ENCODE results near the gene RNF175.

Gene RNF175

GRCh38 chr4:153748378-153748777 lies 11.4 kb downstream of the RNF175 start:
- DNase-seq (ENCODE audit: low read depth) = peak; percentile 35

GRCh38 chr4:153747406-153747955 lies 12.3 kb downstream of the RNF175 start:
- DNase-seq (ENCODE audit: low read depth) = no peak

GRCh38 chr4:153745651-153746050 lies 14.2 kb downstream of the RNF175 start:
- DNase-seq (ENCODE audit: low read depth) = no peak

- DNase-seq (ENCODE audit: low read depth) = no peak
These were observed 18.3 kb downstream of the RNF175 start for GRCh38 chr4:153741541-153741940.

- DNase-seq (ENCODE audit: low read depth) = no peak
These were observed 23.8 kb downstream of the RNF175 start for GRCh38 chr4:153735906-153736461.

GRCh38 chr4:153733751-153734448 lies 25.9 kb downstream of the RNF175 start:
- no peak for DNase-seq (ENCODE audit: low read depth)

- peak; percentile 61 for DNase-seq (ENCODE audit: low read depth)
These were observed 28.6 kb downstream of the RNF175 start for GRCh38 chr4:153731239-153731638.

- no peak for DNase-seq (ENCODE audit: low read depth)
These were observed 29.9 kb downstream of the RNF175 start for GRCh38 chr4:153729895-153730294.

GRCh38 chr4:153728660-153729059 lies 31.2 kb downstream of the RNF175 start:
- no peak for DNase-seq (ENCODE audit: low read depth)

GRCh38 chr4:153728151-153728550 lies 31.7 kb downstream of the RNF175 start:
- DNase-seq (ENCODE audit: low read depth) = no peak

- no peak for DNase-seq (ENCODE audit: low read depth)
These were observed 34.0 kb downstream of the RNF175 start for GRCh38 chr4:153725831-153726154.

- no peak for DNase-seq (ENCODE audit: low read depth)
These were observed 34.5 kb downstream of the RNF175 start for GRCh38 chr4:153725136-153725830.

- DNase-seq (ENCODE audit: low read depth) = no peak
These were observed 35.2 kb downstream of the RNF175 start for GRCh38 chr4:153724606-153725005.

GRCh38 chr4:153722036-153722435 lies 37.8 kb downstream of the RNF175 start:
- DNase-seq (ENCODE audit: low read depth) = no peak

- no peak for DNase-seq (ENCODE audit: low read depth)
These were observed 45.8 kb downstream of the RNF175 start for GRCh38 chr4:153713866-153714646.

- no peak for DNase-seq (ENCODE audit: low read depth)
These were observed 49.1 kb downstream of the RNF175 start for GRCh38 chr4:153710681-153711080.

- no peak for DNase-seq (ENCODE audit: low read depth)
These were observed 53.3 kb downstream of the RNF175 start for GRCh38 chr4:153706519-153706918.

- DNase-seq (ENCODE audit: low read depth) = no peak
These were observed 53.9 kb downstream of the RNF175 start for GRCh38 chr4:153705743-153706468.

- DNase-seq (ENCODE audit: low read depth) = no peak
These were observed 55.3 kb downstream of the RNF175 start for GRCh38 chr4:153704522-153704921.

- DNase-seq (ENCODE audit: low read depth) = no peak
These were observed 74.9 kb downstream of the RNF175 start for GRCh38 chr4:153684971-153685371.

GRCh38 chr4:153684182-153684970 lies 75.4 kb downstream of the RNF175 start, which contains the start of gene TLR2:
Gene TLR2, plus strand, starts transcription at chr4:153684280. Its CDS starts 18,628 bp downstream, at chr4:153702908.
- no peak for DNase-seq (ENCODE audit: low read depth)
